GM12878 (cell line): ENCODE results near the gene ZP4.

Experiments used
- HDAC6 ChIP-seq: fragments of 200-600 bp; sonication (generic); IDR thresholded peaks from one replicate; pipeline ENCODE4 v1.8.0; 2017; ENCODE audit warnings: antibody characterized with exemption; ENCODE audit not compliant: unreplicated experiment
- NFYB ChIP-seq: IDR thresholded peaks from 2 replicates; pipeline ENCODE4 v1.6.1; 2011; ENCODE audit warnings: low read depth, mild to moderate bottlenecking, low read length, improper control_type of control experiment, moderate library complexity; ENCODE audit not compliant: insufficient read depth
- NRF1 ChIP-seq: conservative IDR thresholded peaks from 2 replicates; pipeline ENCODE4 v1.6.1; 2011; ENCODE audit warnings: mild to moderate bottlenecking, low read depth, low read length, improper control_type of control experiment
- POLR2A ChIP-seq: IDR thresholded peaks from 2 replicates; pipeline ENCODE4 v1.6.1; 2011; ENCODE audit warnings: low read depth, mild to moderate bottlenecking, low read length
- POLR2AphosphoS2 ChIP-seq: IDR thresholded peaks from 2 replicates; pipeline ENCODE4 v1.6.1; 2011; ENCODE audit warnings: low read depth, mild to moderate bottlenecking, low read length, improper control_type of control experiment, moderate library complexity
- POLR2AphosphoS5 ChIP-seq: IDR thresholded peaks from 2 replicates; pipeline ENCODE4 v1.6.1; 2011; ENCODE audit warnings: mild to moderate bottlenecking, low read length, inconsistent platforms
- SIN3A ChIP-seq: IDR thresholded peaks from 2 replicates; pipeline ENCODE4 v1.6.1; 2012; ENCODE audit warnings: low read depth, low read length, improper control_type of control experiment
- SMAD1 ChIP-seq: fragments of 450-650 bp; IDR thresholded peaks from 2 replicates; pipeline ENCODE4 v1.6.1; 2018; ENCODE audit warnings: mild to moderate bottlenecking, low read depth; ENCODE audit not compliant: partially characterized antibody
- SP1 ChIP-seq: IDR thresholded peaks from one replicate; pipeline ENCODE4 v1.6.1; 2011; ENCODE audit warnings: low read depth, low read length
- SUPT20H ChIP-seq: IDR thresholded peaks from 2 replicates; pipeline ENCODE4 v1.6.1; 2011; ENCODE audit warnings: low read depth, mild to moderate bottlenecking, low read length, moderate library complexity, borderline replicate concordance; ENCODE audit not compliant: control insufficient read depth
- TAF1 ChIP-seq: IDR thresholded peaks from 2 replicates; pipeline ENCODE4 v1.6.1; 2011; ENCODE audit warnings: mild to moderate bottlenecking, low read depth, low read length, borderline replicate concordance
- TF ChIP-seq, protein P1 (sequence below), 3 experiments: IDR thresholded peaks in 2 of 3; conservative IDR thresholded peaks in 1 of 3; 2 replicates each; pipeline ENCODE4 v1.5.1; 2011; ENCODE audit warnings: low read depth in 3 of 3, low read length in 3 of 3, mild to moderate bottlenecking in 3 of 3, control low read depth in 2 of 3, moderate library complexity in 2 of 3, inconsistent platforms in 1 of 3, mixed read lengths in 1 of 3; ENCODE audit not compliant: control insufficient read depth in 2 of 3, insufficient read depth in 1 of 3; ENCODE audit errors: extremely low read depth in 1 of 3
- TF ChIP-seq, protein P2 (sequence below): fragments of 450-650 bp; IDR thresholded peaks from 2 replicates; pipeline ENCODE4 v1.6.1; 2018; ENCODE audit warnings: borderline replicate concordance, mild to moderate bottlenecking; ENCODE audit not compliant: partially characterized antibody

DNA sequence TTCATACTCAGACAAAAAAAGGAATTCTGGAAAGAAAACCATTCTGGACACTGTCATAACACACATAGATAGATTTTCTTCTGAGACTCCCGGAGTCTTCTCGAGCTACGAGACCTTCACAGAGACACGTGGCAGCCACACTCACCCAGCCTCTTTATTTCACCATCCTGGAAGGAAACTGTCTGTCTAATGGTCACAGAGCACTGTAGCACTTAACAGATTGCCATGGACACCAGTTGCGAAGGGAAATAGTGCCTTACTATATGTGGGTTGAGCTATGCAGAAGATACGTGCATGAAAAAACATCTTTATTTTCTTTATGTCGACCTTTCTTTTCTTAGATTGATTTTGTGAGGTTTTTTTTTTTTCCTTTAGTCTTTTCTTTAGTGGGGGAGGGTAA is 57.9 kb downstream of the ZP4 start:
- TF ChIP-seq SUPT20H: no peak
- no peak for TF ChIP-seq NFYB
- TF ChIP-seq SIN3A: no peak
- TF ChIP-seq, protein P1, sequence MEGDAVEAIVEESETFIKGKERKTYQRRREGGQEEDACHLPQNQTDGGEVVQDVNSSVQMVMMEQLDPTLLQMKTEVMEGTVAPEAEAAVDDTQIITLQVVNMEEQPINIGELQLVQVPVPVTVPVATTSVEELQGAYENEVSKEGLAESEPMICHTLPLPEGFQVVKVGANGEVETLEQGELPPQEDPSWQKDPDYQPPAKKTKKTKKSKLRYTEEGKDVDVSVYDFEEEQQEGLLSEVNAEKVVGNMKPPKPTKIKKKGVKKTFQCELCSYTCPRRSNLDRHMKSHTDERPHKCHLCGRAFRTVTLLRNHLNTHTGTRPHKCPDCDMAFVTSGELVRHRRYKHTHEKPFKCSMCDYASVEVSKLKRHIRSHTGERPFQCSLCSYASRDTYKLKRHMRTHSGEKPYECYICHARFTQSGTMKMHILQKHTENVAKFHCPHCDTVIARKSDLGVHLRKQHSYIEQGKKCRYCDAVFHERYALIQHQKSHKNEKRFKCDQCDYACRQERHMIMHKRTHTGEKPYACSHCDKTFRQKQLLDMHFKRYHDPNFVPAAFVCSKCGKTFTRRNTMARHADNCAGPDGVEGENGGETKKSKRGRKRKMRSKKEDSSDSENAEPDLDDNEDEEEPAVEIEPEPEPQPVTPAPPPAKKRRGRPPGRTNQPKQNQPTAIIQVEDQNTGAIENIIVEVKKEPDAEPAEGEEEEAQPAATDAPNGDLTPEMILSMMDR (IDR thresholded peaks at IDR 0.05 in 2 of 3, conservative IDR thresholded peaks at IDR 0.05 in 1 of 3; ENCODE audit: control insufficient read depth in 2 of 3, extremely low read depth in 1 of 3, insufficient read depth in 1 of 3, low read depth in 3 of 3, low read length in 3 of 3): no peak
- TF ChIP-seq, protein P2, sequence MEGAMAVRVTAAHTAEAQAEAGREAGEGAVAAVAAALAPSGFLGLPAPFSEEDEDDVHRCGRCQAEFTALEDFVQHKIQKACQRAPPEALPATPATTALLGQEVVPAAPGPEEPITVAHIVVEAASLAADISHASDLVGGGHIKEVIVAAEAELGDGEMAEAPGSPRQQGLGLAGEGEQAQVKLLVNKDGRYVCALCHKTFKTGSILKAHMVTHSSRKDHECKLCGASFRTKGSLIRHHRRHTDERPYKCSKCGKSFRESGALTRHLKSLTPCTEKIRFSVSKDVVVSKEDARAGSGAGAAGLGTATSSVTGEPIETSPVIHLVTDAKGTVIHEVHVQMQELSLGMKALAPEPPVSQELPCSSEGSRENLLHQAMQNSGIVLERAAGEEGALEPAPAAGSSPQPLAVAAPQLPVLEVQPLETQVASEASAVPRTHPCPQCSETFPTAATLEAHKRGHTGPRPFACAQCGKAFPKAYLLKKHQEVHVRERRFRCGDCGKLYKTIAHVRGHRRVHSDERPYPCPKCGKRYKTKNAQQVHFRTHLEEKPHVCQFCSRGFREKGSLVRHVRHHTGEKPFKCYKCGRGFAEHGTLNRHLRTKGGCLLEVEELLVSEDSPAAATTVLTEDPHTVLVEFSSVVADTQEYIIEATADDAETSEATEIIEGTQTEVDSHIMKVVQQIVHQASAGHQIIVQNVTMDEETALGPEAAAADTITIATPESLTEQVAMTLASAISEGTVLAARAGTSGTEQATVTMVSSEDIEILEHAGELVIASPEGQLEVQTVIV: no peak
- no peak for TF ChIP-seq HDAC6
- no peak for TF ChIP-seq NRF1
- no peak for TF ChIP-seq TAF1
- no peak for TF ChIP-seq POLR2A
- no peak for TF ChIP-seq POLR2AphosphoS5
- no peak for TF ChIP-seq SMAD1
- no peak for TF ChIP-seq POLR2AphosphoS2
- no peak for TF ChIP-seq SP1
